ENCODE results near the gene TANGO6. TPM values are rescaled to one million over a fixed set of nuclear protein-coding genes. Genes with fewer than 3 reads are reported as not detected.

Gene TANGO6
- total RNA-seq, 2 experiments from 2014 or later: 22.7 to 22.8 TPM

DNA sequence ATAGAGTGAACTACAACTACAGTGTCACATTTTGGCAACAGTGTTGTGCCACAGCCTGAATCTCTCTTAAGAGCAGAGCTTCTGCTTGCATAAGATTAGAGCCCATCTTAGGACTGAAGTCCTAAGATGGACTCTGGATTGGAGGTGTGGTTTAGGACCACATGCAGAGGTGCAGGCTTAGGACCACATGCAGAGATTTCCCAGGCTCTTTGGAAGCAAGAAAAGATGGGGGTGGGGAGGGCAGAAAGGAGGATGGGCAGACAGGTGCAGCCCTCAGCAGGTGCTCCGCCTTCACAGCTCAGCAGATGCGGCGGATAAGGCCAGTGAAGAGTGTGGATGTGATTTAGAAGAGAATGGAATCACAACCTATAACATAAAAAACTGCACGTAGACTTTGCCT is 128.7 kb downstream of the TANGO6 start:
- no peak for TF ChIP-seq EZH2phosphoT487 (IDR thresholded peaks at IDR 0.05; ENCODE audit: borderline replicate concordance, low read depth, low read length)
- TF ChIP-seq, protein P1, sequence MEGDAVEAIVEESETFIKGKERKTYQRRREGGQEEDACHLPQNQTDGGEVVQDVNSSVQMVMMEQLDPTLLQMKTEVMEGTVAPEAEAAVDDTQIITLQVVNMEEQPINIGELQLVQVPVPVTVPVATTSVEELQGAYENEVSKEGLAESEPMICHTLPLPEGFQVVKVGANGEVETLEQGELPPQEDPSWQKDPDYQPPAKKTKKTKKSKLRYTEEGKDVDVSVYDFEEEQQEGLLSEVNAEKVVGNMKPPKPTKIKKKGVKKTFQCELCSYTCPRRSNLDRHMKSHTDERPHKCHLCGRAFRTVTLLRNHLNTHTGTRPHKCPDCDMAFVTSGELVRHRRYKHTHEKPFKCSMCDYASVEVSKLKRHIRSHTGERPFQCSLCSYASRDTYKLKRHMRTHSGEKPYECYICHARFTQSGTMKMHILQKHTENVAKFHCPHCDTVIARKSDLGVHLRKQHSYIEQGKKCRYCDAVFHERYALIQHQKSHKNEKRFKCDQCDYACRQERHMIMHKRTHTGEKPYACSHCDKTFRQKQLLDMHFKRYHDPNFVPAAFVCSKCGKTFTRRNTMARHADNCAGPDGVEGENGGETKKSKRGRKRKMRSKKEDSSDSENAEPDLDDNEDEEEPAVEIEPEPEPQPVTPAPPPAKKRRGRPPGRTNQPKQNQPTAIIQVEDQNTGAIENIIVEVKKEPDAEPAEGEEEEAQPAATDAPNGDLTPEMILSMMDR (conservative IDR thresholded peaks at IDR 0.05; ENCODE audit: low read length): no peak
- Histone ChIP-seq H3K4me1 (ENCODE audit: insufficient read depth, low read length, poor library complexity, severe bottlenecking) (no peaks in the 10 kb centered on the region), H3K36me3 (ENCODE audit: insufficient read depth, low read length) (peaks cover 10% of the 10 kb centered on the region; the same call in 1 of the 2 replicates), H3K79me2 (ENCODE audit: insufficient read depth, low read depth, low read length) (no peaks in the 10 kb centered on the region), H4K20me1 (ENCODE audit: insufficient read depth, low read length) (no peaks in the 10 kb centered on the region), H3K9me3 (ENCODE audit: low read length) (no peaks in the 10 kb centered on the region), H3K9me2 (ENCODE audit: insufficient read depth, low read length) (no peaks in the 10 kb centered on the region), H3K27ac (ENCODE audit: low read depth, low read length, poor library complexity, severe bottlenecking) (no peak overlapping the region), H3K4me2 (ENCODE audit: low read length) (no peak overlapping the region), H2AFZ (ENCODE audit: low read length) (no peak overlapping the region), H3K4me3 (ENCODE audit: low read depth, low read length, poor library complexity, severe bottlenecking) (no peak overlapping the region)
- intact Hi-C loops (cut with micrococcal nuclease; ENCODE audit: unreplicated experiment): no loop called here
- no peak for DNase-seq (ENCODE audit: low spot score)
- ChIA-PET CTCF (ENCODE audit: unreplicated experiment) (no interaction called here), POLR2A (no interaction called here)
- BruUV-seq (replicated peaks): no TSS peak

DNA sequence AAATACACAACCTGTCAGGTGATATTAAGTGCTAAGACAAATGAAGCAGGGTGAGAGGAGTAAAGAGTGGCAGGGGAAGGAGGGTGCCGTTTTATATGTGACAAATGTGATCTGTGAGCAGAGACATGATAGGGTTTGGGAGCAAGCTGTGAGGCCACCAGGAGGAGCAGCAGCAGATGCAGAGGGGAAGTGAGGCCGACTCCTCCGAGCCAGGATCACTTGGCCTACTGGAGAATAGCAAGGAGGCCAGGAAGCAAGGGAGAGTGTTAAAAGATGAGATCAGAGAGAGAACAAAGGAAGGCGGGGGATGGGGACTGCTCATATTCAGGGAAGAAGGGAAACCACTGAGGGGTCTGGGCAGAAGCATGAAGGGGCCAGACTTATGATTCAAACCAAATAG is 129.4 kb downstream of the TANGO6 start:
- ChIA-PET POLR2A (interaction anchor here (0.6 kb wide), 1 partner anchor 82 kb away, joined by 6 read pairs; no protein-coding TSS in a partner anchor), CTCF (ENCODE audit: unreplicated experiment) (no interaction called here)
- Histone ChIP-seq H3K4me1 (ENCODE audit: insufficient read depth, low read length, poor library complexity, severe bottlenecking) (no peaks in the 10 kb centered on the region), H3K27ac (ENCODE audit: low read depth, low read length, poor library complexity, severe bottlenecking) (no peak overlapping the region), H4K20me1 (ENCODE audit: insufficient read depth, low read length) (no peaks in the 10 kb centered on the region), H3K9me2 (ENCODE audit: insufficient read depth, low read length) (no peaks in the 10 kb centered on the region), H2AFZ (ENCODE audit: low read length) (no peak overlapping the region), H3K4me3 (ENCODE audit: low read depth, low read length, poor library complexity, severe bottlenecking) (no peak overlapping the region), H3K79me2 (ENCODE audit: insufficient read depth, low read depth, low read length) (no peaks in the 10 kb centered on the region), H3K4me2 (ENCODE audit: low read length) (no peak overlapping the region), H3K9me3 (ENCODE audit: low read length) (no peaks in the 10 kb centered on the region), H3K36me3 (ENCODE audit: insufficient read depth, low read length) (peaks cover 10% of the 10 kb centered on the region; the same call in 1 of the 2 replicates)
- intact Hi-C loops (cut with micrococcal nuclease; ENCODE audit: unreplicated experiment): no loop called here
- no peak for TF ChIP-seq EZH2phosphoT487 (IDR thresholded peaks at IDR 0.05; ENCODE audit: borderline replicate concordance, low read depth, low read length)
- no peak for DNase-seq (ENCODE audit: low spot score)
- BruUV-seq (replicated peaks): no TSS peak

DNA sequence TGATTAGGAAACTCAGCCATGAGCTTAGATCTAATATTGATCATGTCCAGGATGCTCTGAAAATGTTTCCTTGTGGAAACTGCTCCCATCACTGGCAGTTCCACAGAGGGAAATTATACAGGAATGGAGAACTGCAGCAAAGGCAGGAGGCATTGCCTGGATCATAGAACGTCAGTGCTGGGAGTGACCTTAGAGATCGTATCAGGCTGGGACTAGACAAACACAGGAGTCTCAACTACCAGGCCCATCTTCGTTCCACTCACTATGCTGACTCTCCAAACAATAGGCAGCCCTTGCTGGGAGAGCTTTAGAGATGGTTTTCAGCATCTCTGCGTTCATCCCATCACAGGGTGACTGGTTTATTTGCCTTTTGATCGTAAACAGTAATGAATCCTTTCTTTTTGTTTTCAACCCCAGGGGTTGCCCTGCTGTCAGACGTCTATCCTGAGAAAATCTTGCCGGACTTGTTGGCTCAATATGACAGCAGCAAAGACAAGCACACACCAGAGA is 130.3 kb downstream of the TANGO6 start:
- no peak for DNase-seq (ENCODE audit: low spot score)
- Histone ChIP-seq H4K20me1 (ENCODE audit: insufficient read depth, low read length) (no peaks in the 10 kb centered on the region), H3K36me3 (ENCODE audit: insufficient read depth, low read length) (peaks cover 10% of the 10 kb centered on the region; the same call in 1 of the 2 replicates), H2AFZ (ENCODE audit: low read length) (no peak overlapping the region), H3K27ac (ENCODE audit: low read depth, low read length, poor library complexity, severe bottlenecking) (no peak overlapping the region), H3K9me2 (ENCODE audit: insufficient read depth, low read length) (no peaks in the 10 kb centered on the region), H3K9me3 (ENCODE audit: low read length) (no peaks in the 10 kb centered on the region), H3K4me2 (ENCODE audit: low read length) (no peak overlapping the region), H3K4me3 (ENCODE audit: low read depth, low read length, poor library complexity, severe bottlenecking) (no peak overlapping the region), H3K79me2 (ENCODE audit: insufficient read depth, low read depth, low read length) (no peaks in the 10 kb centered on the region), H3K4me1 (ENCODE audit: insufficient read depth, low read length, poor library complexity, severe bottlenecking) (no peaks in the 10 kb centered on the region)
- ChIA-PET CTCF (ENCODE audit: unreplicated experiment) (no interaction called here), POLR2A (interaction anchor here (0.6 kb wide), 1 partner anchor 81 kb away, joined by 6 read pairs; no protein-coding TSS in a partner anchor)
- no TSS peak for BruUV-seq (replicated peaks)
- intact Hi-C loops (cut with micrococcal nuclease; ENCODE audit: unreplicated experiment): no loop called here
- TF ChIP-seq, protein P1 (conservative IDR thresholded peaks at IDR 0.05; ENCODE audit: low read length): no peak
- TF ChIP-seq EZH2phosphoT487 (IDR thresholded peaks at IDR 0.05; ENCODE audit: borderline replicate concordance, low read depth, low read length): no peak
